HFFc6 (cell line): ENCODE data around the gene PANK2. TPM values are rescaled to one million over a fixed set of nuclear protein-coding genes. Genes with fewer than 3 reads are reported as not detected.

ENCODE experiments used
- DNase-seq: peaks from one replicate; pipeline ENCODE4 v3.0.0-alpha.2; 2018
- H3K27ac Mint-ChIP-seq: 2 replicates; pipeline ENCODE4 v1.8.0; 2020; ENCODE audit warnings: mild to moderate bottlenecking, mixed read lengths
- H3K27me3 Mint-ChIP-seq: 2 replicates; pipeline ENCODE4 v1.8.0; 2021; ENCODE audit warnings: mild to moderate bottlenecking, moderate library complexity, mixed read lengths; ENCODE audit not compliant: insufficient read depth
- H3K36me3 Mint-ChIP-seq: 2 replicates; pipeline ENCODE4 v1.8.0; 2021; ENCODE audit warnings: low read depth, mixed read lengths
- H3K4me1 Mint-ChIP-seq: 2 replicates; pipeline ENCODE4 v1.8.0; 2020; ENCODE audit warnings: low read depth, mixed read lengths
- H3K4me3 Mint-ChIP-seq: 2 replicates; pipeline ENCODE4 v1.8.0; 2020; ENCODE audit warnings: mild to moderate bottlenecking, moderate library complexity, mixed read lengths
- H3K9me3 Mint-ChIP-seq: 2 replicates; pipeline ENCODE4 v1.8.0; 2020; ENCODE audit warnings: mild to moderate bottlenecking, mixed read lengths
- CTCF ChIP-seq: fragments of 200-600 bp; sonication (generic); IDR thresholded peaks from 2 replicates; pipeline ENCODE4 v1.5.0; 2021; ENCODE audit warnings: antibody characterized with exemption, mild to moderate bottlenecking
- total RNA-seq, 6 experiments: library from RNA; stranded (reverse); fragmentation: NEBNext Ultra II Directional; extraction: Animal tissue kit (Norgen Biotek cat#: 25700); gene quantifications; 2 replicates in 1 of 6; 3 replicates in 5 of 6; pipeline ENCODE4 v1.2.3, GENCODE V29; 2021

Gene PANK2
- total RNA-seq, 6 experiments from 2014 or later, result 34.5 to 40.7 (median 38.3) TPM

- no peak for TF ChIP-seq CTCF
- peak overlapping the region; percentile 92 for H3K27ac Mint-ChIP-seq
- H3K36me3 Mint-ChIP-seq, result peaks cover 27% of the 10 kb centered on the region
- H3K4me3 Mint-ChIP-seq, result peak overlapping the region; percentile 88
- no peak for DNase-seq
- H3K27me3 Mint-ChIP-seq, result peaks cover 21% of the 10 kb centered on the region
- H3K4me1 Mint-ChIP-seq, result peaks cover 78% of the 10 kb centered on the region
- H3K9me3 Mint-ChIP-seq, result no peaks in the 10 kb centered on the region
These were observed 43.1 kb downstream of the PANK2 start for GRCh38 chr20:3932277-3932676.

DNA sequence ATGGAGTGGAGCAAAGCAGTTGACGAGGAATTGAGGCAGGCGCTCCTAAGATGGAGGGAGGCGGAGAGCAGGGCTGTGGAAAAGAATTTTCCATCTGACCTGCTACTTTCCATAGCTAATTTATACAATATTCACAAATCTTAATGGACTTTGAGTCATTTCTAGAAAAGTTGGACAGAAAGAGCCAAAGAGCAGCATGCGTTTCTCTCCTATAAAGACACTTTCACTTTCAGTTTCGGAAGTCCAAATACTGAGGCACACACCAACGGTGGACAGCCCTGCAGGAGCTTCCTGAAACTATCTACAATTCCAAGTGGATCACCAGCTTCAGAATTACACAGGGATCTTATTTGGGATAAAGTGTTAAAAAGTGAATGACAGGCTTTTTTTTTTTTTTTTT is 43.5 kb downstream of the PANK2 start:
- Mint-ChIP-seq H3K4me1 (peaks cover 74% of the 10 kb centered on the region), H3K4me3 (peak overlapping the region; percentile 88), H3K36me3 (peaks cover 28% of the 10 kb centered on the region), H3K27ac (peak overlapping the region; percentile 92), H3K9me3 (no peaks in the 10 kb centered on the region), H3K27me3 (peaks cover 20% of the 10 kb centered on the region)
- no peak for TF ChIP-seq CTCF
- DNase-seq, result no peak

DNA sequence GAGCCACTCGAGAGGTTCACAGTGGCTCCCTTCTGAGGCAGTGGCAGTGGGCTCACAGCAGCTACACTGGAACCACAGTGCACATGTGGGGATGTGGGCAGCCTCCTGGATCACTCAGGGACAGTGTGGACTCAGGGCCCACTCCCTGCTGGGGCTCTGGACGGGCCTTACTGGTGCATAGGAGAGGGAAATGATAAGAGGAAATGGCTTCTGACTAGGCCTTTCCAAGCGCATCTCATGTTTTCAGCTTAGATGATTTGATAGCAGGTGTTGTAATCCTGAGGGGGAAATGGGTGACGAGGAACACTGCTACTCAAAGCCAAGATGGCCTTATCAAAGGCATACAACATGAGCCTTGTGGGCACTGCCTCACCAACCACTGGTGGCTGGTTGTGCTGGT is 44.0 kb downstream of the PANK2 start:
- Mint-ChIP-seq H3K36me3 (peaks cover 29% of the 10 kb centered on the region), H3K9me3 (no peaks in the 10 kb centered on the region), H3K4me1 (peaks cover 69% of the 10 kb centered on the region), H3K27me3 (peaks cover 15% of the 10 kb centered on the region), H3K4me3 (peak overlapping the region; percentile 88), H3K27ac (peak overlapping the region; percentile 92)
- DNase-seq, result no peak
- TF ChIP-seq CTCF, result no peak

DNA sequence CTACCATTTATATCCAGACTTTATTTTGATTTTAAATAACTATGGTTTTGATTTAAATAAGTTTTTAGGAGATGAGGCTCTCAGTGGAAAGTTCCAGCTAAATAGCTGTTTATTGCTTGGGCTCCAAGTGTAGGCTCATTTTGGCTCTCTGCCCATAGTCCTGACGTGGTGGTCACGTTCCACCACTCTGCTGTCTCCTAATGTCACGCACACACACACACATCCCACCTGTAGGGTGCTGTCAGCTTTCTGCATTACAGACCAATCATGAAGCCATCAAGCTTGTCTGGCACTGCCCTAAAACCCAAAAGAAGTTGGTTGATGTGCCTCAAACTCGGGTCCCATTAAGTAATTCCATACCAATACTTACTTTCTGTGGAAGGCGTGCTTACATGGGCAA is 45.4 kb downstream of the PANK2 start:
- Mint-ChIP-seq H3K27me3 (peaks cover 7% of the 10 kb centered on the region), H3K36me3 (peaks cover 37% of the 10 kb centered on the region), H3K4me3 (no peak overlapping the region; the same call in 1 of the 2 replicates), H3K4me1 (peaks cover 60% of the 10 kb centered on the region), H3K9me3 (no peaks in the 10 kb centered on the region), H3K27ac (peak overlapping the region; percentile 68)
- no peak for TF ChIP-seq CTCF
- DNase-seq, result peak; percentile 39

DNA sequence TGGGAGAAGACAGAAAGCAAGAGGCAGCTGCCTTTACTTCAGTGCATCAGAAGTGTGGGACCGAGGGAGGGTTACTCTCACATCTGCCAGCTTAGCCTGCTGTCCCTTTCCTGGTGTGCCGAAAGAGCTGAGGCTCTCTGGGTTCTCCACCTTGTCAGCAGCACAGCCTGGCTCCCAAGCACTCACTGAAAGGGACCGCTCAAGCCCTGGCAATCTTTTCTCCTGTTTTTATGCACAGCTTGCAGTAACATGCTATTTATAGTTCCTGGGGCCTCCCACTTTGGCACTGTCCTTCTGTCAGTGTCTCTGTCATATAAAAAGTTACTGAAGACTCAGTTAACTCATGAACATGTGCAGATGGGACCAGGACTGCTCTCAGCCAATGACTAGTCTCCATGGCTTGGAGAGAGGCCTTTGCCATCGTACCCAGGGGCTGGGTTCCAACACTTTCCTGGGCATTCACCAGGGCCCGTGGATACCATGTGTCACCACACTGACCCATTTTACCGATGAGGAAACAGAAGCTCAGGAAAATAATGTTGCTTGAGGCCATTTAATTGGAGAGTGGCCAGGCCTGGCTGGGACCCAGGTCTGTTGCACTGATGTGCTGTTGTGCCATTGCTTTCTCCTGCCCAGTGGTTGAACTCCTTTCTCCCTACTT is 46.2 kb downstream of the PANK2 start:
- H3K36me3 Mint-ChIP-seq, result peaks cover 45% of the 10 kb centered on the region
- H3K4me1 Mint-ChIP-seq, result peaks cover 54% of the 10 kb centered on the region
- peak; percentile 48 for DNase-seq
- peak overlapping the region; percentile 68 for H3K27ac Mint-ChIP-seq
- H3K4me3 Mint-ChIP-seq, result no peak overlapping the region; the same call in 1 of the 2 replicates
- H3K9me3 Mint-ChIP-seq, result peaks cover 6% of the 10 kb centered on the region; the same call in 1 of the 2 replicates
- peaks cover 7% of the 10 kb centered on the region for H3K27me3 Mint-ChIP-seq
- no peak for TF ChIP-seq CTCF
